ENCODE measurements around the gene HIRA. TPM values are rescaled to one million over a fixed set of nuclear protein-coding genes. Genes with fewer than 3 reads are reported as not detected.

The HIRA gene
- total RNA-seq, 1 donor from 2014 or later: 27.9 TPM

GRCh38 chr22:19290400-19291217, 140.9 kb downstream of the HIRA start:
- ATAC-seq (peak; percentile 16 to 30), DNase-seq (no peak)
- H3K4me3 ChIP-seq: peak overlapping the region; percentile 82
- H3K36me3 ChIP-seq: no peaks in the 10 kb centered on the region
- no peak for TF ChIP-seq CTCF (IDR thresholded peaks at IDR 0.05)
- peak overlapping the region; percentile 76 for H3K27ac ChIP-seq
- peaks cover 14% of the 10 kb centered on the region for H3K4me1 ChIP-seq
- no peaks in the 10 kb centered on the region for H3K9me3 ChIP-seq
- intact Hi-C loops (cut with DNase I): no loop called here
- H3K27me3 ChIP-seq (ENCODE audit: low read depth): no peaks in the 10 kb centered on the region

- H3K27me3 ChIP-seq (ENCODE audit: low read depth): no peaks in the 10 kb centered on the region
- intact Hi-C loops (cut with DNase I): no loop called here
- TF ChIP-seq CTCF (IDR thresholded peaks at IDR 0.05): no peak
- no peaks in the 10 kb centered on the region for H3K9me3 ChIP-seq
- no peaks in the 10 kb centered on the region for H3K36me3 ChIP-seq
- no peak overlapping the region for H3K27ac ChIP-seq
- no peak overlapping the region for H3K4me3 ChIP-seq
- ATAC-seq: no peak
- H3K4me1 ChIP-seq: peaks cover 14% of the 10 kb centered on the region
- DNase-seq: no peak
Measured at GRCh38 chr22:19289475-19290161, 141.9 kb downstream of the HIRA start.

GRCh38 chr22:19287889-19288288, 143.6 kb downstream of the HIRA start:
- Histone ChIP-seq H3K27ac (no peak overlapping the region), H3K36me3 (no peaks in the 10 kb centered on the region), H3K9me3 (no peaks in the 10 kb centered on the region), H3K4me1 (peaks cover 14% of the 10 kb centered on the region), H3K27me3 (ENCODE audit: low read depth) (no peaks in the 10 kb centered on the region), H3K4me3 (no peak overlapping the region)
- DNase-seq (no peak), ATAC-seq (no peak)
- intact Hi-C loops (cut with DNase I): no loop called here
- TF ChIP-seq CTCF (IDR thresholded peaks at IDR 0.05): no peak

- peaks cover 8% of the 10 kb centered on the region for H3K4me1 ChIP-seq
- TF ChIP-seq CTCF (IDR thresholded peaks at IDR 0.05): no peak
- H3K4me3 ChIP-seq: no peak overlapping the region
Measured at GRCh38 chr22:19287076-19287707, 144.3 kb downstream of the HIRA start.

GRCh38 chr22:19285831-19286230, 145.7 kb downstream of the HIRA start:
- Histone ChIP-seq H3K4me1 (peaks cover 6% of the 10 kb centered on the region), H3K36me3 (no peaks in the 10 kb centered on the region), H3K4me3 (no peak overlapping the region), H3K9me3 (no peaks in the 10 kb centered on the region), H3K27ac (no peak overlapping the region), H3K27me3 (ENCODE audit: low read depth) (no peaks in the 10 kb centered on the region)
- intact Hi-C loops (cut with DNase I): no loop called here
- no peak for ATAC-seq
- no peak for TF ChIP-seq CTCF (IDR thresholded peaks at IDR 0.05)
- DNase-seq: no peak

More at GRCh38 chr22:19287076-19287707, 144.3 kb downstream of the HIRA start:
- DNase-seq: no peak
- intact Hi-C loops (cut with DNase I): no loop called here
- Histone ChIP-seq H3K9me3 (no peaks in the 10 kb centered on the region), H3K27ac (no peak overlapping the region), H3K36me3 (no peaks in the 10 kb centered on the region), H3K27me3 (ENCODE audit: low read depth) (no peaks in the 10 kb centered on the region)
- no peak for ATAC-seq

Other genes with a start within 250 kb of the HIRA start
- 6.8 TPM for gene CLTCL1, start 140.0 kb downstream of the HIRA start, total RNA-seq
- gene MRPL40, start 812 bp upstream of the HIRA start, total RNA-seq: 23.2 TPM
- 36.4 TPM for gene C22orf39, start 16.0 kb upstream of the HIRA start, total RNA-seq
- 36.7 TPM for gene UFD1, start 47.5 kb upstream of the HIRA start, total RNA-seq
- gene CDC45, start 48.2 kb upstream of the HIRA start, total RNA-seq: 1.4 TPM
- gene CLDN5, start 92.7 kb upstream of the HIRA start, total RNA-seq: 213 TPM

Data from lower lobe of right lung (tissue), 2 donors.